ENCODE data around the gene RLF. TPM values are rescaled to one million over a fixed set of nuclear protein-coding genes. Genes with fewer than 3 reads are reported as not detected.

The RLF gene
- total and polyA plus RNA-seq, 10 of the 15 experiments (the other 5 are each of a cell fraction or from before 2014, with no cell fraction given) = 2.0 to 19.8 (median 8.7) TPM

DNA sequence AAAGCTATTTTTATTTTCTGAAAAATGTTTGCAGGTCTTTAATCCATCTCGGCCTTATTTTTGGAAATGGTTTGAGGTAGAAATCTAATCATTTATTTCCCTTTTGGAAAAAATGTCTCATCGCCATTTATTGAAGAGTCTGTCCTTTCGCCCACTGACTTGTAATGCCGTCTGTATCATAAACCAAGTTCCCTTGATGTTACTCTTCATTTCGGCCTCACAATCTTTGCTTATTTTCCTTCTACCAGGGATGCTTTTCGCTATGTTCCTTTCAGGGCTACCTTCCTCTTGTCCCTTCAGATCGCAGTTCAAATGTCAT lies 422 bp upstream of the RLF start:
- intact Hi-C loops (cut with micrococcal nuclease; ENCODE audit: unreplicated experiment) (loop anchor here (2.0 kb wide), 3 partner anchors 26 to 152 kb away; partner anchors contain the start of gene ZMPSTE24), in situ Hi-C loops (cut with MboI) (no loop called here)
- ChIA-PET RAD21 (ENCODE audit: unreplicated experiment) (interaction anchor here (1.9 kb wide), 1 partner anchor 178 kb away, joined by 8 read pairs; no protein-coding TSS in a partner anchor), SMC1A (ENCODE audit: uncharacterized antibody, unreplicated experiment) (interaction anchor here (0.8 to 7.0 kb wide), 3 partner anchors 26 to 182 kb away, joined by 3 to 66 read pairs (median 4); no protein-coding TSS in a partner anchor), CTCF (interaction anchor here (1.0 to 3.8 kb wide), 4 partner anchors 8 to 242 kb away, joined by 3 to 27 read pairs (median 9); no protein-coding TSS in a partner anchor), POLR2A (interaction anchor here (0.6 to 1.4 kb wide), 2 partner anchors 25 to 240 kb away, joined by 3 to 9 read pairs; no protein-coding TSS in a partner anchor)
- H3K9me3 ChIP-seq (replicated peaks; ENCODE audit: control insufficient read depth, insufficient read depth, low read length) = no peaks in the 10 kb centered on the region
- peak overlapping the region; percentile 97 for H3K4me3 ChIP-seq
- H3K27me3 ChIP-seq (replicated peaks in 1 of 2; ENCODE audit: control insufficient read depth in 2 of 2, insufficient read depth in 2 of 2, low read length in 1 of 2) = no peaks in the 10 kb centered on the region
- no peaks in the 10 kb centered on the region for H3K4me1 ChIP-seq (ENCODE audit: control insufficient read depth, insufficient read depth, low read length)
- no peaks in the 10 kb centered on the region for H3K36me3 ChIP-seq (ENCODE audit: control insufficient read depth in 2 of 2, insufficient read depth in 2 of 2, low read length in 1 of 2)
- TSS peak; percentile 98 for BruUV-seq (replicated peaks)
- H3K79me2 ChIP-seq (ENCODE audit: control insufficient read depth, insufficient read depth, low read length) = peaks cover 50% of the 10 kb centered on the region
- FAIRE-seq = peak; percentile 7
- DNase-seq (ENCODE audit: low read depth, low spot score) = no peak
- H3K9ac ChIP-seq (ENCODE audit: control insufficient read depth, insufficient read depth, low read length) = peak overlapping the region; percentile 93
- H2AFZ ChIP-seq (ENCODE audit: control insufficient read depth, low read depth, low read length) = peak overlapping the region; percentile 100
- H4K20me1 ChIP-seq (ENCODE audit: control insufficient read depth, insufficient read depth) = peaks cover 5% of the 10 kb centered on the region; the same call in 1 of the 2 replicates
- ATAC-seq = no peak
- TF ChIP-seq, protein P1, sequence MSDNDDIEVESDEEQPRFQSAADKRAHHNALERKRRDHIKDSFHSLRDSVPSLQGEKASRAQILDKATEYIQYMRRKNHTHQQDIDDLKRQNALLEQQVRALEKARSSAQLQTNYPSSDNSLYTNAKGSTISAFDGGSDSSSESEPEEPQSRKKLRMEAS (IDR thresholded peaks at IDR 0.05; ENCODE audit: low read depth, low read length) = no peak
- TF ChIP-seq, protein P2, sequence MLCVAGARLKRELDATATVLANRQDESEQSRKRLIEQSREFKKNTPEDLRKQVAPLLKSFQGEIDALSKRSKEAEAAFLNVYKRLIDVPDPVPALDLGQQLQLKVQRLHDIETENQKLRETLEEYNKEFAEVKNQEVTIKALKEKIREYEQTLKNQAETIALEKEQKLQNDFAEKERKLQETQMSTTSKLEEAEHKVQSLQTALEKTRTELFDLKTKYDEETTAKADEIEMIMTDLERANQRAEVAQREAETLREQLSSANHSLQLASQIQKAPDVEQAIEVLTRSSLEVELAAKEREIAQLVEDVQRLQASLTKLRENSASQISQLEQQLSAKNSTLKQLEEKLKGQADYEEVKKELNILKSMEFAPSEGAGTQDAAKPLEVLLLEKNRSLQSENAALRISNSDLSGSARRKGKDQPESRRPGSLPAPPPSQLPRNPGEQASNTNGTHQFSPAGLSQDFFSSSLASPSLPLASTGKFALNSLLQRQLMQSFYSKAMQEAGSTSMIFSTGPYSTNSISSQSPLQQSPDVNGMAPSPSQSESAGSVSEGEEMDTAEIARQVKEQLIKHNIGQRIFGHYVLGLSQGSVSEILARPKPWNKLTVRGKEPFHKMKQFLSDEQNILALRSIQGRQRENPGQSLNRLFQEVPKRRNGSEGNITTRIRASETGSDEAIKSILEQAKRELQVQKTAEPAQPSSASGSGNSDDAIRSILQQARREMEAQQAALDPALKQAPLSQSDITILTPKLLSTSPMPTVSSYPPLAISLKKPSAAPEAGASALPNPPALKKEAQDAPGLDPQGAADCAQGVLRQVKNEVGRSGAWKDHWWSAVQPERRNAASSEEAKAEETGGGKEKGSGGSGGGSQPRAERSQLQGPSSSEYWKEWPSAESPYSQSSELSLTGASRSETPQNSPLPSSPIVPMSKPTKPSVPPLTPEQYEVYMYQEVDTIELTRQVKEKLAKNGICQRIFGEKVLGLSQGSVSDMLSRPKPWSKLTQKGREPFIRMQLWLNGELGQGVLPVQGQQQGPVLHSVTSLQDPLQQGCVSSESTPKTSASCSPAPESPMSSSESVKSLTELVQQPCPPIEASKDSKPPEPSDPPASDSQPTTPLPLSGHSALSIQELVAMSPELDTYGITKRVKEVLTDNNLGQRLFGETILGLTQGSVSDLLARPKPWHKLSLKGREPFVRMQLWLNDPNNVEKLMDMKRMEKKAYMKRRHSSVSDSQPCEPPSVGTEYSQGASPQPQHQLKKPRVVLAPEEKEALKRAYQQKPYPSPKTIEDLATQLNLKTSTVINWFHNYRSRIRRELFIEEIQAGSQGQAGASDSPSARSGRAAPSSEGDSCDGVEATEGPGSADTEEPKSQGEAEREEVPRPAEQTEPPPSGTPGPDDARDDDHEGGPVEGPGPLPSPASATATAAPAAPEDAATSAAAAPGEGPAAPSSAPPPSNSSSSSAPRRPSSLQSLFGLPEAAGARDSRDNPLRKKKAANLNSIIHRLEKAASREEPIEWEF (IDR thresholded peaks at IDR 0.05; ENCODE audit: insufficient replicate concordance, low read depth, low read length) = no peak
- TF ChIP-seq MTA3 (IDR thresholded peaks at IDR 0.05; ENCODE audit: borderline replicate concordance, low read length) = no peak
- TF ChIP-seq PAX5 (IDR thresholded peaks at IDR 0.05; ENCODE audit: borderline replicate concordance, low read depth, low read length) = no peak
- no peak for TF ChIP-seq WRNIP1 (IDR thresholded peaks at IDR 0.05; ENCODE audit: borderline replicate concordance, low read depth, low read length)
- no peak for TF ChIP-seq SMC3 (IDR thresholded peaks at IDR 0.05; ENCODE audit: borderline replicate concordance, low read length)
- TF ChIP-seq, protein P3, sequence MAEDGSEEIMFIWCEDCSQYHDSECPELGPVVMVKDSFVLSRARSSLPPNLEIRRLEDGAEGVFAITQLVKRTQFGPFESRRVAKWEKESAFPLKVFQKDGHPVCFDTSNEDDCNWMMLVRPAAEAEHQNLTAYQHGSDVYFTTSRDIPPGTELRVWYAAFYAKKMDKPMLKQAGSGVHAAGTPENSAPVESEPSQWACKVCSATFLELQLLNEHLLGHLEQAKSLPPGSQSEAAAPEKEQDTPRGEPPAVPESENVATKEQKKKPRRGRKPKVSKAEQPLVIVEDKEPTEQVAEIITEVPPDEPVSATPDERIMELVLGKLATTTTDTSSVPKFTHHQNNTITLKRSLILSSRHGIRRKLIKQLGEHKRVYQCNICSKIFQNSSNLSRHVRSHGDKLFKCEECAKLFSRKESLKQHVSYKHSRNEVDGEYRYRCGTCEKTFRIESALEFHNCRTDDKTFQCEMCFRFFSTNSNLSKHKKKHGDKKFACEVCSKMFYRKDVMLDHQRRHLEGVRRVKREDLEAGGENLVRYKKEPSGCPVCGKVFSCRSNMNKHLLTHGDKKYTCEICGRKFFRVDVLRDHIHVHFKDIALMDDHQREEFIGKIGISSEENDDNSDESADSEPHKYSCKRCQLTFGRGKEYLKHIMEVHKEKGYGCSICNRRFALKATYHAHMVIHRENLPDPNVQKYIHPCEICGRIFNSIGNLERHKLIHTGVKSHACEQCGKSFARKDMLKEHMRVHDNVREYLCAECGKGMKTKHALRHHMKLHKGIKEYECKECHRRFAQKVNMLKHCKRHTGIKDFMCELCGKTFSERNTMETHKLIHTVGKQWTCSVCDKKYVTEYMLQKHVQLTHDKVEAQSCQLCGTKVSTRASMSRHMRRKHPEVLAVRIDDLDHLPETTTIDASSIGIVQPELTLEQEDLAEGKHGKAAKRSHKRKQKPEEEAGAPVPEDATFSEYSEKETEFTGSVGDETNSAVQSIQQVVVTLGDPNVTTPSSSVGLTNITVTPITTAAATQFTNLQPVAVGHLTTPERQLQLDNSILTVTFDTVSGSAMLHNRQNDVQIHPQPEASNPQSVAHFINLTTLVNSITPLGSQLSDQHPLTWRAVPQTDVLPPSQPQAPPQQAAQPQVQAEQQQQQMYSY (CRISPR knock-in tag; IDR thresholded peaks at IDR 0.05) = no peak
- TF ChIP-seq HDGF (IDR thresholded peaks at IDR 0.05) = no peak
- peak overlapping the region; percentile 93 for H3K27ac ChIP-seq (ENCODE audit: control insufficient read depth, insufficient read depth)
- WGBS (ENCODE audit: insufficient coverage, insufficient replicate concordance, low lambda C conversion rate, missing lambda C conversion rate) = under 1% methylated on average over 7 of the region's 7 CpGs
- peak overlapping the region; percentile 84 for H3K4me2 ChIP-seq (ENCODE audit: control insufficient read depth, insufficient read depth)

Measured in GM12878 (cell line).